ENCODE measurements around the gene ARSK.

GRCh38 chr5:95590880-95591279, 36.0 kb downstream of the ARSK start:
- TF ChIP-seq ZBTB21 (CRISPR knock-in tag; IDR thresholded peaks at IDR 0.05), result no peak
- TF ChIP-seq ATF4 (CRISPR knock-in tag; IDR thresholded peaks at IDR 0.05), result no peak
- TF ChIP-seq MXD1 (CRISPR knock-in tag; IDR thresholded peaks at IDR 0.05), result no peak

Data from HepG2 (cell line).